Frontal cortex (tissue), 4 donors: ENCODE results near the gene KRTAP9-3. TPM values are rescaled to one million over a fixed set of nuclear protein-coding genes. Genes with fewer than 3 reads are reported as not detected.
"Not testable (repeated sequence)": the region's sequence is repeated elsewhere in the genome, so short reads cannot be mapped to it uniquely, and the experiment has no call there.

ENCODE experiments used
- DNase-seq, 2 donors: peaks; one replicate each; pipeline ENCODE4 v3.0.0; 2012; ENCODE audit warnings: low spot score in 2 of 2
- FAIRE-seq: peaks from 2 replicates; lab custom pipeline; 2012; peaks lifted over from hg19 to GRCh38; lab: Jason Lieb, UNC
- total RNA-seq: library from RNA; depleted of rRNA; stranded (reverse); fragments of >200 nt; gene quantifications from one replicate; pipeline ENCODE4 v1.2.3, GENCODE V29; 2014
- donor health status: control.
- donor health status: control.
- donor health status: control.

The KRTAP9-3 gene
- total RNA-seq, 1 donor from 2014 or later, result not detected

DNA sequence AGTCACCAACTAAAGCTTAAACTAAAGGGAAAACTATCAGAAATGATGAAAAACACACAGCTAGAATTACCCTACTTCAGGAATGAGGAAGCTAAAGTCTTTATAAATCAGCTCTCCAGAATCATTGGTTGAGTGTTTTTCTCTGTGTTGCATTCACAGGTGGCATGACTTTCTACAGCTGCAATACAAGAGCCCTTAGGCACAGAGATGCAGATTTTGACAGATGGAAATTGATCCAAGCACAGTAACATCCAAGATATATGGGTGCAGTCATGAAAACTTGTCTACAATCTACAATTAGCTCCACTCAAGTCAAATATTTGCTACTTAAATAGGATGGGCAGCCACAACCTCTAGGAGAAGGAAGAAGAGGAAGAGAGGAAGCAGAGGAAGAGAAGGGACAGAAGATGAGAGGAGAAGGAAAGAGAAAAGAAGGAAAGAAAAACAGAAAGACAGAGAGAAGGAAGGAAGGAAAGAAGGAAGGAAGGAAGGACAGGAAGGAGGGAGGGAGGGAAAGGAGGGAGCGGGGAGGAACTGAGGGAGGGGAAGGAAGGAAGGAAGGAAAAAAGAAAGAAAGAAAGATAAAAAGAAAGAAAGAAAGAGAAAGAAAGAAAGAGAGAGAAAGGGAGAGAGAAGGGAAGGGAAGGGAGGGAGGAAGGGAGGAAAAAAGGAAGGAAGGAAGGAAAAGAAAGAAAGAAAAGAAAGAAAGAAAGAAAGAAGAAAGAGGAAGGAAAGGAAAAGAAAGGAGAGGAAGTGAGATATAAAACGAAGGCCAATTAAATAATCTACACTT is 14.9 kb downstream of the KRTAP9-3 start:
- FAIRE-seq, DNase-seq: not testable (repeated sequence)

DNA sequence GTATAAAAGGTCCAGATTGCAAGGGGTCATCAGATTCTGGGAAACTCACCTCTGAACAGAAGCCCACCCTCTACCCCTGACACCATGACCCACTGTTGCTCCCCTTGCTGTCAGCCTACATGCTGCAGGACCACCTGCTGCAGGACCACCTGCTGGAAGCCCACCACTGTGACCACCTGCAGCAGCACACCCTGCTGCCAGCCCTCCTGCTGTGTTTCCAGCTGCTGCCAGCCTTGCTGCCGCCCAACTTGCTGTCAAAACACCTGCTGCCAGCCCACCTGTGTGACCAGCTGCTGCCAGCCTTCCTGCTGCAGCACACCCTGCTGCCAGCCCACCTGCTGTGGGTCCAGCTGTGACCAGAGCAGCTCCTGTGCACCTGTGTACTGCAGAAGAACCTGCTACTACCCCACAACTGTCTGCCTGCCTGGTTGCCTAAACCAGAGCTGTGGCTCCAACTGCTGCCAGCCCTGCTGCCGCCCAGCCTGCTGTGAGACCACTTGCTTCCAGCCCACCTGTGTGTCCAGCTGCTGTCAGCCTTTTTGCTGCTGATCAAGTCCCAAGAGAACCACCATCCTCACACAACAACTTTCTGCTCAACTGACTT is 17.5 kb downstream of the KRTAP9-3 start, which contains the start of gene KRTAP9-4:
TSS of gene KRTAP9-4 (plus strand) at position 51 of the 604 bp plus-strand sequence. CDS start at position 85, 34 bp downstream.
- not testable (repeated sequence) for FAIRE-seq, DNase-seq

DNA sequence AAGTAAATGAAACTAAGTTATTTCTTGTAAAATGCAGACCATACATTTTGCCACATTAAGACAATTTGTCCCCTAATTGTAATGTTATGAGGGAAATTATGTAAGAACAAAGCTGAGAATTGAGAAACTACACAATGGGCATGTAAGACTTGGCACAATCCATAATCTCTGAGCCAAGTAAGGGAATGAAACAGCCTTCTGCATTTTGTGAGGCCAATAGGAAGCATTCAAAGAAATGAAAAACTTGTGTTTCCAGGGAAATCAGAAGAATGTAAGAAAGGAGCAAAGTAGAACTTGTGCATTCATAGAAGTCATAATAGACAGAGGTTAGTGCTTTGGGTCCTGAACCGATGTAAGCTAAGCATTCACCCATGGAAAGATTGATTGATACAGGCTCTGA is 19.0 kb downstream of the KRTAP9-3 start:
- no peak for FAIRE-seq

DNA sequence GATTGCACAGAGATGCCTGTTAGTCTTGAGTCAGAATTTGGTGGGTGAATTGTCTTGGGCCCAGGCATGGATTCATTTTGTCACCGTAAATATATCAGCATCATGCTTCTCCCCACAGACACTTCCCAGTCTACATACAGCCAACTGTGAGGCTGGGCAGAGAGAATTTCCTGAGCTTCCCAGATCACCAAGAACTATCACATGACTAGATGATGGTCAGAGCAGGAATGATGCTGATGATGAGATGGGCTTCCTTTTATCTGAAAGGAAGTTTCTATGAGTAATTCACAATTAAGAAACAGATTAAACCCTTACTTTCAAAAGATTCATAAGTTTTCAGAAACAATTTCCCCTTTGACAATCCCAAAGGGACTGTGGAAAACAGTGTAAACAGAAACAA is 22.6 kb downstream of the KRTAP9-3 start:
- no peak for FAIRE-seq

More for the DNA sequence above, 19.0 kb downstream of the KRTAP9-3 start:
- DNase-seq, result no peak

DNA sequence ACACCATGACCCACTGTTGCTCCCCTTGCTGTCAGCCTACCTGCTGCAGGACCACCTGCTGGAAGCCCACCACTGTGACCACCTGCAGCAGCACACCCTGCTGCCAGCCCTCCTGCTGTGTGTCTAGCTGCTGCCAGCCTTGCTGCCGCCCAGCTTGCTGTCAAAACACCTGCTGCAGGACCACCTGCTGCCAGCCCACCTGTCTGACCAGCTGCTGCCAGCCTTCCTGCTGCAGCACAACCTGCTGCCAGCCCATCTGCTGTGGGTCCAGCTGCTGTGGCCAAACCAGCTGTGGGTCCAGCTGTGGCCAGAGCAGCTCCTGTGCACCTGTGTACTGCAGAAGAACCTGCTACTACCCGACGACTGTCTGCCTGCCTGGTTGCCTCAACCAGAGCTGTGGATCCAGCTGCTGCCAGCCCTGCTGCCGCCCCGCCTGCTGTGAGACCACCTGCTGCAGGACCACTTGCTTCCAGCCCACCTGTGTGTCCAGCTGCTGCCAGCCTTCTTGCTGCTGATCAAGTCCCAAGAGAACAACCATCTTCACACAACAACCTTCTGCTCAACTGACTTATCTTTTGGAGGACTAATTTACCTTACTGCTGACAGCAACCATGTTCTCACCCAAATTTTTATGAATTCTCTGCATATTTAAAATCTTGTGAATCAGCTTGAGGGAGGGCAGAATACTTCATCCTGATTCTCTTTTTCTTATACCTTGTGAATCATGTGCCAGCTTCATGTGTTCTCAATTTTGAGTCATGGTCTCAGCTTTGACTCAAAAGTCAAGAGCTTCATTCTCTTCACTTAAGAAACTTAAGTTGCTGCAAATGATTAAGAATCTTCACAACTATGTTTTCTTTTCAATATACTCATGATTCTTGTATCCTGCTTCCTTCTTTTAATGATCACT is 23.4 kb downstream of the KRTAP9-3 start, which contains the start of gene KRTAP9-9:
TSS of gene KRTAP9-9 (plus strand) at position 4 of the 910 bp plus-strand sequence.
- not testable (repeated sequence) for FAIRE-seq

More for the DNA sequence above, 22.6 kb downstream of the KRTAP9-3 start:
- DNase-seq, result no peak

DNA sequence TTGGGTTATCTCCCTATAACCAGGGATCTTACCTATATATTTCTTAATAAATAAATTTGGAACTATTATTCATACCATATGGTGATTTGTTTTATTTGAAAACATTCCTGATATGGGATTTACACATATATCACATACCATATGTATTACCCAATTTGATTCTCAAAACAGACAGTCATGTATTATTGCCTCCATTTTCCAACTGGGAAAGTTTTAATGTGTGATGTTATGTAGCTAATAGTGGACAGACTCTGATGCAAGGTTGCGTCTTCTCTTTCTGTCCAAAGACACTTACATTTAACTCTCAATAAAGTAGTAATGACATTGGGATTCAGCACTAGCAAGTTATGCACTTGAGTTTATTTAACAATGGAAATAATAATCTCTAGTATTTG is 24.0 kb downstream of the KRTAP9-3 start:
- no peak for DNase-seq
- FAIRE-seq, result no peak

More for the DNA sequence above, 23.4 kb downstream of the KRTAP9-3 start, which contains the start of gene KRTAP9-9:
- DNase-seq, result not testable (repeated sequence)

DNA sequence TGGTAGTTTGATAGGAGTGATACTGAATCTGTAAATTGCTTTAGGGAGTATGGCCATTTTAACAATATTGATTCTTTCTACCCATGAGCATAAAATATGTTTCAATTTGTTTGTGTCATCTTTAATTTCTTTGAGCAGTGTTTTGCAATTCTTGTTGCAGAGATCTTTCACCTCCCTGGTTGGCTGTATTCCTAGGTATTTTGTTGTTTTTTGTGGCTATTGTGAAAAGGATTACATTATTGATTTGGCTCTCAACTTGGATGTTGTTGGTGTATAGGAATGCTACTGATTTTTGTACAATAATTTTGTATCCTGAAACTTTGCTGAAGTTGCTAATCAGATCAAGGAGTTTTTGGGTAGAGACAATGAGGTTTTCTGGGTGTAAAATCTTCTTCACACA is 26.2 kb downstream of the KRTAP9-3 start:
- FAIRE-seq (no peak), DNase-seq (no peak)

DNA sequence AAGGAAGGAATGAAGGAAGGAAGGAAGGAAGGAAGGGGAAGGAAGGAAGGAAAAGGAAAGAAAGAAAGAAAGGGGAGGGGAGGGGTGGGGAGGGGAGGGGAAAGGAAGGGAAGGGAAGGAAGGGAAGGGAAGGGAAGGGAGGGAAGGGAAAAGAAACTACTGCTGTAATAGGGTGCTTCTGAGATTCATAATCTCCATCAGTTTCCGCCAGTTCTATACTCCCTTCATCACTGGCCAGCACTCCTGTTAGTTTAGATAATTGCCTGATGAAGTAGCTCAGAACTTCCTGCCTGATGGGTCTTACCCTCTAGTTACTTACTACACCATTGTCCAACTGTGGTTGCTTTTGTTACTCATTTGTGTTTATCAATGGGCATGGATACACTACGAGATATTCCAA is 31.0 kb downstream of the KRTAP9-3 start:
- no peak for DNase-seq

DNA sequence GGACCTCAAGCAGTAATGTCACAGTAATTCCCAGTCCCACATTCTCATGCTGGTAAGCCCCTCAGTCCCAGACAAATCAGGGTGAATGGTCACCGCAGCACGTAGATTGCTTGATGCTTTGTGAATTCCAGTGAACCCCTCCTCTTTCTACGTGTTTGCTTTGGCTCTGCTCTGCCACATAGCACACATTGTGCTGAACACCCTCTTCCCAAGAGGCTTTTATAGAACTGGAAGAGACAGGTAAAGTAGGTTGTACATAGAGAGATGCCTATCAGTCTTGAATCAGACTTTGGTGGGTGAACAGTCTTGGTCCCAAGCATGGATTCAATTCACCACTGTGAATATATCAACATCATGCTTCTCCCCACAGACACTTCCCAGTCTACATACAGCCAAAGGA is 32.4 kb downstream of the KRTAP9-3 start:
- DNase-seq (no peak), FAIRE-seq (no peak)

More for the DNA sequence above, 31.0 kb downstream of the KRTAP9-3 start:
- no peak for FAIRE-seq

DNA sequence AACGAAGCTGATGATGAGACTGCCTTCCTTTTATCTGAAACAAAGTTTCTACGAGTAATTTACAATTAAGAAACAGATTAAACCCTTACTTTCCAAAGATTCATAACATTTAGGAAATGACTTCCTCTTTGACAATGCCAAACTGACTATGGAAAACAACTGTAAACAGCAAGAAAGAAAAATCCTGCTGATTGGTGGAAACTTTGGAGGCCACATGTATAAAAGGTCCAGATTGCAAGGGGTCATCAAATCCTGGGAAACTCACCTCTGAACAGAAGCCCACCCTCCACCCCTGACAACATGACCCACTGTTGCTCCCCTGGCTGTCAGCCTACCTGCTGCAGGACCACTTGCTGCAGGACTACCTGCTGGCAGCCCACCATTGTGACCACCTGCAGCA is 32.8 kb downstream of the KRTAP9-3 start, which contains the start of gene KRTAP9-6:
TSS of gene KRTAP9-6 (plus strand) at position 301 of the 400 bp plus-strand sequence. CDS start at position 301, 0 bp downstream.
- FAIRE-seq (no peak), DNase-seq (no peak)

DNA sequence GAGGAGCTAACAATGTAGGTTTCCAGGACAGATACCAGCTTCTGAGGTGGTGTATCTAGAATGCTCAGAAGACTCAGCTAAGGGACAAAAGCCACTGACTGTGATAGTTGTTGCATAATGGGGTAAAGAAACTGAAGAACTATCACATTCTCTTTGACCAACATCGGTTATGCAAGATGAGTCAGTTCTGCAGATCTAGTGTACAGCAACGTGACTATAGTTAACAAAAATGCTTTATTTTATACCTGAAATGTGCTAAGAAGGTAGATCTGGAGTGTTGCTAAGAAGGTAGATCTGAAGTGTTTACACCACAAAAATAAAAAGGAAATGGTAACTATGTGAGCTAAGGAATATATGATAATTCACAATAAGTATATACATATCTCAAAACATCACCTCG is 35.5 kb downstream of the KRTAP9-3 start:
- DNase-seq, result no peak
- no peak for FAIRE-seq

DNA sequence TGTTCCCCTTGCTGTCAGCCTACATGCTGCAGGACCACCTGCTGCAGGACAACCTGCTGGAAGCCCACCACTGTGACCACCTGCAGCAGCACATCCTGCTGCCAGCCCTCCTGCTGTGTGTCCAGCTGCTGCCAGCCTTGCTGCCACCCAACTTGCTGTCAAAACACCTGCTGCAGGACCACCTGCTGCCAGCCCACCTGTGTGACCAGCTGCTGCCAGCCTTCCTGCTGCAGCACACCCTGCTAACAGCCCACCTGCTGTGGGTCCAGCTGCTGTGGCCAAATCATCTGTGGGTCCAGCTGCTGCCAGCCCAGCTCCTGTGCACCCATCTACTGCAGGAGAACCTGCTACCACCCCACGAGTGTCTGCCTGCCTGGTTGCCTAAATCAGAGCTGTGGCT is 39.1 kb downstream of the KRTAP9-3 start:
- not testable (repeated sequence) for DNase-seq, FAIRE-seq

DNA sequence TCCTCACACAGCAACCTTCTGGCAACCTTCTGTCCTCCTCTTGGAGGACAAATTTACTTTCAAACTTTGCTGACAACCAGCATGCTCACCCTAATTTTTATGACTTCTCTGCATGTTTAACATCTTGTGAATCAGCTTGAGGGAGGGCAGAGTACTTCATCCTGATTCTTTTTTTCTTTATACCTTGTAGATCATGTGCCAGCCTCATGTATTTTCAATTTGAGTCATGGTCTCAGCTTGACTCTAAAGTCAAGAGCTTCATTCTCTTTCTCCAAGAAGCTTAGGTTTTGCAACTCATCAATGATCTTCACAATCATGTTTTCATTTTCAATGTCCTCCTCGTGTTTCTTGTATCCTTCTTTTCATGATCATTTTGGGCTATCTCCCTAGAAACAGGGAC is 39.6 kb downstream of the KRTAP9-3 start:
- DNase-seq (no peak), FAIRE-seq (no peak)

DNA sequence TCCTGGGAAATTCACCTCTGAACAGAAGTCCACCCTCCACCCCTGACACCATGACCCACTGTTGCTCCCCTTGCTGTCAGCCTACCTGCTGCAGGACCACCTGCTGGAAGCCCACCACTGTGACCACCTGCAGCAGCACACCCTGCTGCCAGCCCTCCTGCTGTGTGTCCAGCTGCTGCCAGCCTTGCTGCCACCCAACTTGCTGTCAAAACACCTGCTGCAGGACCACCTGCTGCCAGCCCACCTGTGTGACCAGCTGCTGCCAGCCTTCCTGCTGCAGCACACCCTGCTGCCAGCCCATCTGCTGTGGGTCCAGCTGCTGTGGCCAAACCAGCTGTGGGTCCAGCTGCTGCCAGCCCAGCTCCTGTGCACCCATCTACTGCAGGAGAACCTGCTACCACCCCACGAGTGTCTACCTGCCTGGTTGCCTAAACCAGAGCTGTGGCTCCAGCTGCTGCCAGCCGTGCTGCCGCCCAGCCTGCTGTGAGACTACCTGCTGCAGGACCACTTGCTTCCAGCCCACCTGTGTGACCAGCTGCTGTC is 43.5 kb downstream of the KRTAP9-3 start, which contains the start of gene KRTAP9-7:
TSS of gene KRTAP9-7 (plus strand) at position 51 of the 543 bp plus-strand sequence. CDS start at position 51, 0 bp downstream.
- not testable (repeated sequence) for FAIRE-seq, DNase-seq

DNA sequence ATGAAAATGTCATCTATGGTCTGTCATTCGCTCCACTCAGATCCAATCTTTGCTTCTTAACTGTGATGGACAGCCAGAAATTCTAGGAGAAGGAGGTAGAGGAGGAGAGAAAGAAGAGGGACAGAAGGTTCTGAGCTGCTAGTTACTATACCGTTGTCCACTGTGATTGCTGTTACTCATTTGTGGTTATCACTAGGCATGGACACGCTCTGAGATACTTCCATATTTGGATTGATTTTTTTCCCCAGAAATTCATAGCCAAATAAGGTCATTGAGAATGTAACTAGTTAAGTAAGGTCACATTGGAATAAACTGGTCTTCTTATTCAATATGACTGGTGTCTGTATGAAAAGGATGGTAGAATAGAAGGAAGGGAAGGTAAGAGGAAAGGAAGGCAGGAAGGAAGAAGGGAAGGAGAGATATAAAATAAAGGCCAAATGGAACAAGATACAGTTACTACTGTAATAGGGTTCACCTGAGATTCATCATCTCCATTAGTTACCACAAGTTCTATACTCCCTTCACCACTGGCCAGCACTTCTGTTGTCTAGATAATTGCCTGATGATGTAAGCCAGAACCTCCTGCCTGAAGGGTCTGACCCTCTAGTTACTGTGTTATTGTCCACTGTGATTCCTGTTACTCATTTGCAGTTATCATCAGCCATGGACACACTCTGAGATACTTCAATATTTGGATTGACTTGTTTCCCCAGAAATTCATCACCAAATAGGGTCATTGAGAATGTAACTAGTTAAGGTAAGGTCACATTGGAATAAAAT is 46.1 kb downstream of the KRTAP9-3 start:
- DNase-seq, result no peak
- no peak for FAIRE-seq
